Peyer's patch (tissue), 4 donors: ENCODE data around the gene INF2.

Experiments used
- CTCF ChIP-seq, 6 experiments: fragments of 450-650 bp in 4 of 6; fragments of 200-600 bp in 2 of 6; sonication (generic) in 1 of 6; IDR thresholded peaks; one replicate each; pipeline ENCODE4 v1.5.1; 2017 to 2019; ENCODE audit warnings: antibody characterized with exemption in 6 of 6, mild to moderate bottlenecking in 3 of 6, moderate library complexity in 1 of 6
- POLR2A ChIP-seq, 2 donors: fragments of 450-650 bp; IDR thresholded peaks; one replicate each; pipeline ENCODE4 v1.5.1; 2017; ENCODE audit warnings: antibody characterized with exemption in 2 of 2, mild to moderate bottlenecking in 2 of 2, moderate library complexity in 2 of 2

GRCh38 chr14:104684449-104684821 is 5.0 kb upstream of the INF2 start:
- no peak for TF ChIP-seq CTCF (IDR thresholded peaks at IDR 0.05)
- TF ChIP-seq POLR2A (IDR thresholded peaks at IDR 0.05): no peak
